Measurements from ENCODE around the gene KCTD11. TPM values are rescaled to one million over a fixed set of nuclear protein-coding genes. Genes with fewer than 3 reads are reported as not detected.
A peak's percentile ranks its signal among the peaks of the same experiment; 100 is the strongest.

KCTD11 gene
- total RNA-seq, 6 experiments from 2014 or later: 2.2 to 4.4 (median 2.9) TPM

DNA sequence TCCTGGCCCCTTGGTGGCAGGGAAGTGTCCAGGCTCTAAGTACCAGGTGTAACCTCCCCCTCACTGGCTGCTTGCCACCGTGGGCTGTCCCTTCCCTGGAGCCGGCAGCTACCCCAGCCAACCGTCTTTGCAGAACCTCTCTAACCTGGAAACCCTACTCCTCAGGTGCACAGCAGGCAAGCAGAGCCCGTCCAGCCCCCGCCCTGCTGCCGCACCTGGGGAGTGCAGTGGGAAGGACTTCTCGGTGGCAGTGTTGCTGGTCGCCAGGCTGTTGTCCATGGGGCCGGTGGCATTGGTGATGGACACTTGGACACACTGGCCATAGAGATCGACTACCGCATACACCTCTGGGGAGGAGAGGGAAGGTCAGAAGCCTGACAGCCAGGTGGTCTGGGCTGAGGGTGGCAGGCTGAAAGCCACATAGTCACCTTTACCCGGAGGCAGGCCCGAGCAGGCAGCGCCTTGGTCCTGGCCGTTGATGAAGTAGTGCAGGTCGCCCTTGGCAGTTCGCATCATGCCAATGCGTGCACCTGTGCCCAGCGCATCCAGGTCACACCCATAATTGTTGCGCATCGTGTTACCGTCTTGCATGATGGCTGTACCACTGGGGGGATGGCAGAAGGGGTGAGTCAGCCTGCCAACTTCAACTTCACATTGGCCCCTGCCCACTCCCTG, 29.3 kb upstream of the KCTD11 start:
- DNase-seq (no peak), ATAC-seq (no peak)
- intact Hi-C loops (cut with DNase I): no loop called here
- no peak overlapping the region for H3K4me3 ChIP-seq
- no peak overlapping the region for H3K27ac ChIP-seq
- TF ChIP-seq, protein P1, sequence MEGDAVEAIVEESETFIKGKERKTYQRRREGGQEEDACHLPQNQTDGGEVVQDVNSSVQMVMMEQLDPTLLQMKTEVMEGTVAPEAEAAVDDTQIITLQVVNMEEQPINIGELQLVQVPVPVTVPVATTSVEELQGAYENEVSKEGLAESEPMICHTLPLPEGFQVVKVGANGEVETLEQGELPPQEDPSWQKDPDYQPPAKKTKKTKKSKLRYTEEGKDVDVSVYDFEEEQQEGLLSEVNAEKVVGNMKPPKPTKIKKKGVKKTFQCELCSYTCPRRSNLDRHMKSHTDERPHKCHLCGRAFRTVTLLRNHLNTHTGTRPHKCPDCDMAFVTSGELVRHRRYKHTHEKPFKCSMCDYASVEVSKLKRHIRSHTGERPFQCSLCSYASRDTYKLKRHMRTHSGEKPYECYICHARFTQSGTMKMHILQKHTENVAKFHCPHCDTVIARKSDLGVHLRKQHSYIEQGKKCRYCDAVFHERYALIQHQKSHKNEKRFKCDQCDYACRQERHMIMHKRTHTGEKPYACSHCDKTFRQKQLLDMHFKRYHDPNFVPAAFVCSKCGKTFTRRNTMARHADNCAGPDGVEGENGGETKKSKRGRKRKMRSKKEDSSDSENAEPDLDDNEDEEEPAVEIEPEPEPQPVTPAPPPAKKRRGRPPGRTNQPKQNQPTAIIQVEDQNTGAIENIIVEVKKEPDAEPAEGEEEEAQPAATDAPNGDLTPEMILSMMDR (IDR thresholded peaks at IDR 0.05): no peak
- TF ChIP-seq POLR2A (IDR thresholded peaks at IDR 0.05): no peak
- H3K4me1 ChIP-seq: no peaks in the 10 kb centered on the region
- WGBS (ENCODE audit: insufficient coverage, low coverage, low lambda C conversion rate, missing lambda C conversion rate): 100% methylated on average over 3 of the region's 22 CpGs
- no peaks in the 10 kb centered on the region for H3K9me3 ChIP-seq
- peaks cover 0 to 51% (median 14%) of the 10 kb centered on the region in 4 donors for H3K36me3 ChIP-seq
- H3K27me3 ChIP-seq: no peaks in the 10 kb centered on the region

DNA sequence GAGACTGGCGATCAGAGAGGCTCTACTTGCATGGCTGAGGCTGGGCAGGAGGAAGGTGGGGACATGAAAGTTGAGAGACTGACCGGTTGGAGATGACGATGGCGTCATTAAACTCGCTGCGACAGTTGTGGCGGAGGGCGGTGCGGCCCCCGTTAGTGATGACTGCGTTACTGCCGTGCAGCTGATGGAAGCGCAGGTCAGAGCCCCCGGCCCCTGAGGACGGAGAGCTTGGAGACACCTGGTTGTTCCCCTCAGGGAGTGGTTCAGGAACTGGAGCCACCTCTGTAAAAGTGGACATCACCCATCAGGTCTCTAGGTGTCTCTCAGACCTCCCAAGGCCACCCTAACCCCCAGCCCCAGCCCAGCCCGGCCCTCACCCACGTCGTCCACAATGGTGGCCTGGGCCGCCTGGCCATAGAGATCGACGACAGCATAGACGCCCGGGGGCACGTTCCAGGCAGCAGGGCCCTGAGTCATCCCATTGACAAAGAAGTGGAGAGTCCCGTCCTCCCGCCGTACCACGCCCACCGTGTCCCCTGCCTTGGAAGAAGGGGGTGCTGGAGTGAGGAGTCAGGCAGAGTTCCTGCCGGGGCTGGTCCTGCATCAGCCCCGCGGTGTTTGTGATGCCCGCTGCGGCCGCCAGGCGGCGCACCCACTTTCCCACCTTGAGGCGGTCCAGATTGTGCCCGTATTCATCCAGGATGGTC, 28.1 kb upstream of the KCTD11 start:
- H3K27me3 ChIP-seq: no peaks in the 10 kb centered on the region
- H3K27ac ChIP-seq: no peak overlapping the region
- no peak for TF ChIP-seq POLR2A (IDR thresholded peaks at IDR 0.05)
- TF ChIP-seq, protein P1 (IDR thresholded peaks at IDR 0.05): peak; percentile 51 to 64 (median 58)
- no peak for DNase-seq
- H3K9me3 ChIP-seq: no peaks in the 10 kb centered on the region
- no peak overlapping the region for H3K4me3 ChIP-seq
- peaks cover 0 to 44% (median 13%) of the 10 kb centered on the region in 4 donors for H3K36me3 ChIP-seq
- ATAC-seq: peak; percentile 22 to 46 (median 34)
- peaks cover 0 to 6% (median 3%) of the 10 kb centered on the region in 4 donors for H3K4me1 ChIP-seq
- WGBS (ENCODE audit: insufficient coverage, low coverage, low lambda C conversion rate, missing lambda C conversion rate): 97% methylated on average over 5 of the region's 39 CpGs
- intact Hi-C loops (cut with DNase I): no loop called here

- ATAC-seq: no peak
- Histone ChIP-seq H3K27ac (no peak overlapping the region), H3K9me3 (no peaks in the 10 kb centered on the region), H3K4me3 (no peak overlapping the region), H3K4me1 (peaks cover 0 to 6% (median 3%) of the 10 kb centered on the region in 4 donors), H3K27me3 (no peaks in the 10 kb centered on the region), H3K36me3 (peaks cover 0 to 42% (median 13%) of the 10 kb centered on the region in 4 donors)
- TF ChIP-seq POLR2A (IDR thresholded peaks at IDR 0.05): no peak
- TF ChIP-seq, protein P1 (IDR thresholded peaks at IDR 0.05): no peak
- no peak for DNase-seq
- WGBS (ENCODE audit: insufficient coverage, low coverage, low lambda C conversion rate, missing lambda C conversion rate): 67% methylated on average over 1 of the region's 3 CpGs
- intact Hi-C loops (cut with DNase I): no loop called here
Measured at GRCh38 chr17:7324438-7324779, 27.6 kb upstream of the KCTD11 start.

GRCh38 chr17:7325031-7325528, 26.9 kb upstream of the KCTD11 start:
- TF ChIP-seq, protein P1 (IDR thresholded peaks at IDR 0.05): no peak
- TF ChIP-seq POLR2A (IDR thresholded peaks at IDR 0.05): no peak
- H3K4me1 ChIP-seq: peaks cover 0 to 7% (median 3%) of the 10 kb centered on the region in 4 donors
- intact Hi-C loops (cut with DNase I): no loop called here
- no peak overlapping the region for H3K27ac ChIP-seq
- H3K4me3 ChIP-seq: no peak overlapping the region
- ATAC-seq (no peak), DNase-seq (no peak)
- H3K27me3 ChIP-seq: no peaks in the 10 kb centered on the region
- peaks cover 0 to 42% (median 13%) of the 10 kb centered on the region in 4 donors for H3K36me3 ChIP-seq
- WGBS (ENCODE audit: insufficient coverage, low coverage, low lambda C conversion rate, missing lambda C conversion rate): 94% methylated on average over 12 of the region's 19 CpGs
- H3K9me3 ChIP-seq: no peaks in the 10 kb centered on the region
